GM19438 (cell line): ENCODE results near the gene TTC39C.
"Not testable (repeated sequence)": the region's sequence is repeated elsewhere in the genome, so short reads cannot be mapped to it uniquely, and the experiment has no call there.

Experiments
- ATAC-seq: cut with Tn5 transposase; IDR thresholded peaks from one replicate; pipeline ENCODE4 v1.9.1; 2021; ENCODE audit warnings: low read depth; ENCODE audit not compliant: unreplicated experiment

The TTC39C gene

DNA sequence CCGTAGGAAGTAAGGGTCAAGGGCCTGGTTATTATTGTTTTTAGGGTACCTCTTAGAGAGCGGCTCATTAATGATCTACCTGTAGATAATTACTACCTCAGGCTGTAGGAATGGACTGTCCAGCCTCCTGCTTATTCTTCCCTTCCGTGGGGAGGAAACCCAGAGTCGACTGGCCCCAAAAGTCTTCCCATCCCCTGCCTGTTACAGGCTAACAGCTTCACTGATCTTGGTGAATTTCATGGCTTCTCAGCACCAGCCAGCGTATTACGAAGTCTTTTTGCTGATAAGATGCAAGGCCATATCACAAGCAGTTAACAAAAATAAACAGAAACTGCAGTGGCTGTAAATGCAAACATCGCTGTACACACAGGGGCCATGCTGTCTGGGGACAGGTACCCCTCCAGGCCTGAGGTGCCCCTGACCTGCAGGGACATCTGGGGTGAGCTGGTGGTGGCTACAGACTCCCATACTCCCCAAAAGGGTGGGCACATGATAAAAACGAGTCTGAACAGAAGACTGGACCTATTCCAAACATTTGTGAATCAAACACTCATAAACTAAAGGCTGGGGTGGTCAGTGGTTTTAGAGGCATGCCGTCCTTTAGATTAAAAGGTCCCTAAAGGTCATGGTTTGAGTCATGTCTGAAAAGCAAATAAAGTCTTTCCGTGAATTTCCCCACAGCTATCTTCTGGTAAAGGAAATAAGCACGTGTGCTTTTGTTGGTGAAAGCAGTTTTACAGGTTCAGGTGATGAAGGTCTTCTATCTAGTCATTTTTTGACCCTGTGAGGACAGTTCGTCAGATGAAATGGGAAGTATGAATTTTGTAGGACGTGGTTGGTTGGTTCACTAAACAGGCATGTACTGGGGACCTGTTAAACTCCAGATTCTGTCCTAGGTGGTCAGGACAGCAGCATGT is 36.7 kb downstream of the TTC39C start:
- ATAC-seq, result no peak

GRCh38 chr18:24052053-24052452 is 37.5 kb downstream of the TTC39C start:
- no peak for ATAC-seq

DNA sequence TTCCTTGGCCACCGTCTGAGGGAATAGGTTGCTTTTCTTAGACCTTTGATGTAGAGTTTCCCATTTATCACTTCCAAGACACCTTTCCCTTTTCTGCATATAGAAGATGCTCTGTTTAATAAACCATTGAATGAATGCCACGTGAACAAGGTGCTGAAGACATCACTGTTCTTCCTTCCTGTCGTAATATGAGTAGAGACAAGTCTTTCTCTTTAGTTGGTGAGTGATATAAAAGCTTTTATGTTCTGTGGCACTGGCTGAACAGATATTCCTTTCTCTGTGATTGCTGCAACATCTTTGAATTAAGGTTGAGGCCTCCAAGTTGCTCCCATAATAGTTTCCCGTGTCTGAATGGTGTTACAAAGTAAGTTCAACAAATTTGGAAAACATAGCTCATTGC is 38.7 kb downstream of the TTC39C start:
- ATAC-seq, result no peak

- no peak for ATAC-seq
Measured at GRCh38 chr18:24054130-24054529, 39.6 kb downstream of the TTC39C start.

DNA sequence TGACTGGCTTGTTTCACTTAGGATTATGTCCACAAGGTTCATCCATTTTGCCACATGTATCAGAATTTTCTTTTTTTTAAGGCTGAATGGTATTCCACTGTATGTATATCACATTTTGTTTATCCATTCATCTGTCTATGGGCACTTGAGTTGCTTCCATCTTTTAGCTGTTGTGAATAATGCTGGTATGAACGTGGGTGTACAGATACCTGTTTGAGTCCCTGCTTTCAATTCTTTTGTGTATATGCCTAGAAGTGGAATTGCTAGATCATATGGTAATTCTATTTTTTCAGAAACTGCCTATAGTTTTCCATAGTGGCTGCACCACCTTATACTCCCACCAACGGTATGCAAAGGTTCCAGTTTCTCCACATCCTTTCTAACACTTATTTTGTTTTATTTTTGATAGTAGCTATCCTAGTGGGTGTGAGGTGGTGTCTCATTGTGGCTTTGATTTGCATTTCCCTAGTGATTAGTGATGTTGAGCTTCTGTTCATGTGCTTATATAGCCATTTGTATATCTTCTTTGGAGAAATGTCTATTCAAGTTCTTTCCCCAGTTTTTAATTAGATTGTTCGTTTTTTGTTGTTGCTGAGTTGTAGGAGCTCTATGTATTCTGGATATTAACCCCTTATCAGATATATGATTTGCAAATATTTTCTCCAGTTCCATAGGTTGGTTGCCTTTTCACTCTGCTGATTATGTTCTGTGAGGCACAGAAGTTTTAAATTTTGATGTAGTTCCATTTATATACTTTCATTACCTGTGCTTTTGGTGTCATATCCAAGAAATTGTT is 40.7 kb downstream of the TTC39C start:
- no peak for ATAC-seq

GRCh38 chr18:24055878-24056277 is 41.3 kb downstream of the TTC39C start:
- no peak for ATAC-seq

- no peak for ATAC-seq
Measured at GRCh38 chr18:24056506-24056905, 42.0 kb downstream of the TTC39C start.

DNA sequence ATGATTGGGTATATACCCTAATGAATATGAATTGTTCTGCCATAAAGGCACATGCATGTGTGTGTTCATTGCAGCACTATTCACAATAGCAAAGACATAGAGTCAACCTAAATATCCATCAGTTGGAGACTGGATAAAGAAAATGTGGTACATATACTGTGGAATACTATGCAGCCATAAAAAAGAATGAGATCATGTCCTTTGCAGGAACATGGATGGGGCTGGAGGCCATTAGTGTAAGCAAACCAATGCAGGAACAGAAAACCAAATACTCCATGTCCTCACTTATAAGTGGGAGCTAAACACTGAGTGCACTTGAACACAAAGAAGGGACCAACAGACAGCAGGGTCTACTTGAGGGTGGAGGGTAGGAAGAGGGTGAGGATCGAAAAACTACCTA is 43.2 kb downstream of the TTC39C start:
- no peak for ATAC-seq

DNA sequence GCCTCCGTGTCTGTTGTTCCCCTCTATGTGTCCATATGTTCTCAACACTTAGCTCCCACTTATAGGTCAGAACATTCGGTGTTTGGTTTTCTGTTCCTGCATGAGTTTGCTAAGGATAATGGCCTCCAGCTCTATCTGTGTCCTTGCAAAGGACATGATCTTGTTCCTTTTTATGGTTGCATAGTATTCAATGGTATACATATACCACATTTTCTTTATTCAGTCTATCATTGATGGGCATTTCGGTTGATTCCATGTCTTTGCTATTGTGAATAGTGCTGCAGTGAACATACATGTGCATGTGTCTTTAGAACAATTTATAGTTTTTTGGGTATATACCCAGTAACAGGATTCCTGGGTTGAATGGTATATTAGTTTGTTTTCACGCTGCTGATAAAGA is 44.8 kb downstream of the TTC39C start:
- ATAC-seq, result not testable (repeated sequence)

DNA sequence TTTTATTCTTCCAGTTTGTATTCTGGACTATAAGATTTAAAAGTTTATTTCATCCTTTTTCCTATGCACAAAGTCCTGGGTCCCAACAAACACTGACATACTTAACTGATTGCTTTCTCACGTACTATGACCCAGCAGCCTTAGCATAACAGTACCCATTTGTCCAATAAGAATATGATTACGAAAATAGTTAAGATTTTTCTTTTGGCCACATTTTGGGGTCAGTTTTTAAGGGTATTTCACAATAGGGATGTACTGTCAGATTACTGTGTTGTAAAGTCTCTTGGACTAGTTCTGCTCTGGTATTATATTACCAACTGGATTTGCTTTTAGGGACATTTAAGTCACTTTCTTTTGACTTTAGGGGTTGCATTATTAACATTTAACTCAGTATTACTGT is 46.1 kb downstream of the TTC39C start:
- no peak for ATAC-seq

DNA sequence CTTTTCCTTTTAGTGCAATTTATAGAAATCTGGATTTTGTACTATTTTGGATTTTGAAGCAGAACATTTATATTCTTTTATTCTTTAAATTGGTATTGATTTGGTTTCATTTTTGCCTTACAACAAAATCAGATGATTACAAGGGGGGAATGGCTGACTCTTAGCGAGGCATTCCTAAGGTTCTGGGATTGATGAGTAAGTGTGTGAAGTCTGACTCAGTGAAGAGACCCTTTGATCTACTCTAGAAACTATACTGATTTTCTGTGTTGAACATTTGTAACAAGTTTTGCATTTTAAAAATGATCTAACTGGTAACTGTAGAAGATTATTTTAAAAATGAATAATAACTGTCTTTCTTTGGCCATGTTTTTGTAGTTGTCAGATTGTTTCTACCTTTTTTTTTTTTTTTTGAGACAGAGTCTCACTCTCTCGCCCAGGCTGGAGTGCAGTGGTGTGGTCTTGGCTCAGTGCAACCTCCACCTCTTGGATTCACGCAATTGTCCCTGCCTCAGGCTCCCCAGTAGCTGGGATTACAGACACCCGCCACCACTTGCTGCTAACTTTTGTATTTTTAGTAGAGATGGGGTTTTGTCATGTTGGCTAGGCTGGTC is 48.7 kb downstream of the TTC39C start:
- no peak for ATAC-seq

DNA sequence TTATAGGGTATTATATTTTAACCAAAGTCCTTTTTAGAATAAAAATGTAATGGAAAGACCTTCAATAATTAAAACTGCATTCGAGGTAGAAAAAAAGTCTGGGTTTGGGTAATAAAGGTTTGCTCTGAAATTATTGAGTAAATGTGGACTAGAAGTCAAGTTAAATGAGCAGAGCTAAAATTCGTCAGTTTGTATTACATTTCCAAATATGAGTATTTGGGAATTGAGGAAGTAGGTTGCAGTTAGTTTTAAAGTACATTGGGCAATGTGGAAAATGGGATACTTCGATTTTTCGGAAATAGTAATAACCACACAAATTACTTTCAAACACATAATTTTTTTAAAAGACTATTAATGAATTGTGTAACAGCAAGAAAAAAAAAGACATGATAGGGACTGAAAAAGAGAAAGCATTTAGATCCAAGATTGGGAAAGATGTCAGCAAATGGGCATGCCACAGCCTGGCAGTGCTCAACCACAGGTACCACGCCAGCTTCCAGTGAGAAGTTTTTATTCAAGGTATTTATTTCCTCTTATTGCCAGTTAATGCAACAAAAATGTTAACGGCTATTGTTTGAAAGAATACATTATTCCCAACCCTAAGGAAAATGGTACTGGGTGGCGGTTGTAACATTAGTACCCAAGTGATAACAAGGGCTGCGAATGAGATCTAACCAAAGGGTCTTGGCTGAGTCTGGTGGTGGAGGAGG is 50.0 kb downstream of the TTC39C start:
- ATAC-seq, result no peak

DNA sequence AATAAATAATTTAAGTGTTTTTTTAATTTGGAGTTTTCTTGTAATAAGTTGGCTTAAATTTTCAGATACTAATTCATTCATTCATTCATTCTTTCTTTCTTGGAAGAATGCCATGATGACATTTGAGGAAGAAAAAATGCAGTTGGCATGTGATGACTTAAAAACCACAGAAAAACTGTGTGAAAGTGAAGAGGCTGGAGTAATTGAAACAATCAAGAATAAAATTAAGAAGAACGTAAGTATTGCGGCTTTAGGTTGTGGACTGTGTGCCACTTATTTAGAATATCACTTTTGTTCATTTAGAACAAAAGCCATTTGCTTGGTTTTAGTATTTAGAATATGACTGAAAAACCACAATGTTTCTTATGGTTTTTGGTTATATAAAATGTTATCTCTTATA is 51.4 kb downstream of the TTC39C start:
- ATAC-seq, result no peak

DNA sequence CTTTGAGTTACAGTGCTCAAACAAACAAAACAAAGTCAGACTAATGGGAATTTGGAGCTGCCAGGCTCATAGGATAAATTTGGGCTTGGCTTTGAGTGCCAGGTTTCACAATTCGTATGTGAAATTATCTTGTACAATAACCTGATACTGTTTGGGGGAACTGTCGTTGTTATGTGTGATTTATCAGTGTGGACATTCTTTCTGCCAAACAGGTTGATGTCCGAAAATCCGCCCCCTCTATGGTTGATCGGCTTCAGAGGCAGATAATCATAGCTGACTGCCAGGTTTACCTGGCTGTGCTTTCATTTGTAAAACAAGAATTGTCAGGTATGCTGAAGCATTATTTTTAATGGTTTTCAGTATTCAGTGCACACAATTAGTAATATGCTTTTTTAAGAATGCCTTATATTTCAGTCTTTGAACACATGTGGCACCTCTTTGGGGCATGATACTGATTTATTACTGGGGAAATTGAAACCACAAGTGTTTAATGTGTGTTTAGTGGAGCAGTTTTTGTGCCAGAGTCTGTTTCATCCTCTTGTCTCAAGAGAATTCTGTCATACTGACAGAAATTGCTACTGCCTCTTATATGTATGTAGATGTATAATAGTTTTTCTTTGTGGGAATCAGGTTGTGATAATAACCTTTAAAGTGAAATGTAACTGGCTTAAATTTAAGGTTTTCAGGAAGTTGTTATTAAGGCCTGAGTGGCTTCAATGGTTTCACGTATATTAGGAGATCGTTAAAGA is 54.6 kb downstream of the TTC39C start:
- ATAC-seq, result no peak

DNA sequence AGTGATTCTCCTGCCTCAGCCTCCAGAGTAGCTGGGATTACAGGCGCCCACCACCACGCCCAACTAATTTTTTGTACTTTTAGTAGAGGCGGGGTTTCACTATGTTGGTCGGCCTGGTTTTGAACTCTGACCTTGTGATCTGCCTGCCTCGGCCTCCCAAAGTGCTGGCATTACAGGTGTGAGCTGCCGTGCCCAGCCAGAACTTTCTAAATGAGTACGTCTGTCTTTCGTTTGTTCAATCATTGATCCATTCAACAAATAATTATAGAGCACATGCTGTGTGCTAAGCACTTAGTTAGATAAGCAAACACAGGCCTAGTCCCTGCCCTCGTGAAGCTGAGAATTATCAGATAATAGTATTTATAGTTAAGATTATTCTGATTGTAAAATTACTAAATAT is 56.5 kb downstream of the TTC39C start:
- no peak for ATAC-seq

DNA sequence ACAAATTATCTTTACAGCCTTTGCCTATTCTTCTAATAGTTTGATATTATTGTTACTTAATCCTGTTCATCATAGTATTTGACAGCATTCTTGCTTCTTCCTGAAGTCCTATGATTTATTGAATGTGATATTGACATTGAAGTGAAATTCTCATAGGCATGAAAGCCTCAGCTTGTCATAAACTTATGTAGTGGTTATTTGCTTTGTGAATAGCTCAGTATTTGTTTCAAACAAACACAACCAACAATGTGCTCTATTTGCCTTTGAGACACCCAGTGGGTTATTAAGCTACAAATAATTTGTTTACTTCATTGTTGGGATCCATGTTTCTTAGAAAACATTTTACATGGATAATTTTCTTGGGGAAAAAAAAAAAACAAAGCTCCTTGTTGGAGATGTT is 57.2 kb downstream of the TTC39C start:
- ATAC-seq, result no peak

GRCh38 chr18:24072743-24073142 is 58.2 kb downstream of the TTC39C start:
- ATAC-seq, result no peak

- no peak for ATAC-seq
Measured at GRCh38 chr18:24073791-24074190, 59.2 kb downstream of the TTC39C start.

DNA sequence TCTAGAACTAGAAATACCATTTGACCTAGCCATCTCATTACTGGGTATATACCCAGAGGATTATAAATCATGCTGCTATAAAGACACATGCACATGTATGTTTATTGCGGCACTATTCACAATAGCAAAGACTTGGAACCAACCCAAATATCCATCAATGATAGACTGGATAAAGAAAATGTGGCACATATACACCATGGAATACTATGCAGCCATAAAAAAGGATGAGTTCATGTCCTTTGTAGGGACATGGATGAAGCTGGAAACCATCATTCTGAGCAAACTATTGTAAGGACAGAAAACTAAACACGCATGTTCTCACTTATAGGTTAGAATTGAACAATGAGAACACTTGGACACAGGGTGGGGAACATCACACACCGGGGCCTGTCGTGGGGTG is 60.2 kb downstream of the TTC39C start:
- ATAC-seq, result not testable (repeated sequence)
